Keratinocyte (primary cell): Measurements from ENCODE around the gene HPCAL1. TPM values are rescaled to one million over a fixed set of nuclear protein-coding genes. Genes with fewer than 3 reads are reported as not detected.

Experiments
- DNase-seq: peaks from one replicate; pipeline ENCODE4 v3.0.0-alpha.2; 2011; ENCODE audit warnings: low read depth, missing footprints, low spot score
- FAIRE-seq: peaks from 2 replicates; lab custom pipeline; 2011; peaks lifted over from hg19 to GRCh38; lab: Jason Lieb, UNC
- H2AFZ ChIP-seq: 2 replicates; pipeline ENCODE4 v1.6.0; 2012; ENCODE audit warnings: low read length, control low read depth, inconsistent platforms; ENCODE audit not compliant: control insufficient read depth
- H3K27ac ChIP-seq: 2 replicates; pipeline ENCODE4 v1.5.1; 2011; ENCODE audit warnings: low read length; ENCODE audit not compliant: control insufficient read depth, insufficient read depth
- H3K27me3 ChIP-seq: 3 replicates; pipeline ENCODE4 v1.6.0; 2011; ENCODE audit warnings: low read length; ENCODE audit not compliant: control insufficient read depth, insufficient read depth; ENCODE audit errors: extremely low read depth
- H3K36me3 ChIP-seq, 2 experiments: 2 replicates in 1 of 2; 3 replicates in 1 of 2; pipeline ENCODE4 v1.5.1; 2011; ENCODE audit warnings: low read length in 2 of 2, mild to moderate bottlenecking in 1 of 2; ENCODE audit not compliant: control insufficient read depth in 2 of 2, insufficient read depth in 2 of 2; ENCODE audit errors: extremely low read depth in 1 of 2
- H3K4me1 ChIP-seq: 3 replicates; pipeline ENCODE4 v1.5.1; 2011; ENCODE audit warnings: low read length; ENCODE audit not compliant: control insufficient read depth, insufficient read depth; ENCODE audit errors: extremely low read depth
- H3K4me2 ChIP-seq: 3 replicates; pipeline ENCODE4 v1.6.0; 2011; ENCODE audit warnings: low read depth, low read length; ENCODE audit not compliant: control insufficient read depth, insufficient read depth; ENCODE audit errors: extremely low read depth
- H3K4me3 ChIP-seq, 3 experiments: fragments of 200-600 bp in 1 of 3; sonication (generic) in 1 of 3; 2 replicates in 2 of 3; 3 replicates in 1 of 3; pipeline ENCODE4 v1.5.1; 2011 to 2016; ENCODE audit warnings: low read length in 3 of 3, mild to moderate bottlenecking in 3 of 3, control low read depth in 2 of 3, inconsistent platforms in 1 of 3, low read depth in 1 of 3, mixed read lengths in 1 of 3, mixed run types in 1 of 3, moderate library complexity in 1 of 3; ENCODE audit not compliant: control insufficient read depth in 2 of 3, insufficient read depth in 2 of 3; ENCODE audit errors: extremely low read depth in 1 of 3
- H3K79me2 ChIP-seq: 2 replicates; pipeline ENCODE4 v1.6.0; 2012; ENCODE audit warnings: low read length; ENCODE audit not compliant: control insufficient read depth, insufficient read depth
- H3K9ac ChIP-seq: 3 replicates; pipeline ENCODE4 v1.6.0; 2011; ENCODE audit warnings: low read length; ENCODE audit not compliant: control insufficient read depth, insufficient read depth; ENCODE audit errors: extremely low read depth
- H3K9me1 ChIP-seq: 3 replicates; pipeline ENCODE4 v1.6.0; 2011; ENCODE audit warnings: low read length; ENCODE audit not compliant: control insufficient read depth, insufficient read depth; ENCODE audit errors: extremely low read depth
- H3K9me3 ChIP-seq: 2 replicates; pipeline ENCODE4 v1.5.1; 2012; ENCODE audit warnings: low read depth, low read length; ENCODE audit not compliant: control insufficient read depth
- H4K20me1 ChIP-seq: 3 replicates; pipeline ENCODE4 v1.6.0; 2011; ENCODE audit warnings: low read length; ENCODE audit not compliant: control insufficient read depth, insufficient read depth; ENCODE audit errors: extremely low read depth
- CTCF ChIP-seq, 3 experiments: IDR thresholded peaks in 1 of 3; conservative IDR thresholded peaks in 1 of 3; optimal IDR thresholded peaks in 1 of 3; 2 replicates in 2 of 3; 3 replicates in 1 of 3; pipeline versions ENCODE3 to v1.5.1; 2011; ENCODE audit warnings: low read length in 3 of 3, mild to moderate bottlenecking in 3 of 3, moderate library complexity in 2 of 3, control low read depth in 1 of 3, inconsistent platforms in 1 of 3; ENCODE audit not compliant: insufficient read depth in 2 of 3; ENCODE audit errors: extremely low read depth in 1 of 3
- EZH2 ChIP-seq: IDR thresholded peaks from one replicate; pipeline ENCODE4 v1.6.1; 2012; ENCODE audit warnings: inconsistent platforms, mild to moderate bottlenecking, low read length, moderate library complexity
- dilution Hi-C: fragments of 300-500 bp; cut with MboI; formaldehyde crosslinking; loops from one replicate; pipeline ENCODE4 v1.7.0; 2020; ENCODE audit warnings: low sequenced_read_pairs; ENCODE audit not compliant: extremely low pct_ligation_motif_present
- polyA plus RNA-seq, 5 experiments: library from polyadenylated mRNA; depleted of rRNA in 3 of 5; stranded (reverse) in 3 of 5; stranded (forward) in 1 of 5; unstranded in 1 of 5; fragments of >200 nt; gene quantifications; 1 replicate in 1 of 5; 2 replicates in 3 of 5; 3 replicates in 1 of 5; pipeline versions ENCODE4 v1.2.1 to v1.2.3, GENCODE V29; 2011 to 2012; ENCODE audit warnings: missing spikeins in 2 of 5, low read depth in 1 of 5, low replicate concordance in 1 of 5

HPCAL1 gene
- polyA plus RNA-seq, 1 donor (not counting 4 experiments of a cell fraction or from before 2014, with no cell fraction given): 18.0 TPM

DNA sequence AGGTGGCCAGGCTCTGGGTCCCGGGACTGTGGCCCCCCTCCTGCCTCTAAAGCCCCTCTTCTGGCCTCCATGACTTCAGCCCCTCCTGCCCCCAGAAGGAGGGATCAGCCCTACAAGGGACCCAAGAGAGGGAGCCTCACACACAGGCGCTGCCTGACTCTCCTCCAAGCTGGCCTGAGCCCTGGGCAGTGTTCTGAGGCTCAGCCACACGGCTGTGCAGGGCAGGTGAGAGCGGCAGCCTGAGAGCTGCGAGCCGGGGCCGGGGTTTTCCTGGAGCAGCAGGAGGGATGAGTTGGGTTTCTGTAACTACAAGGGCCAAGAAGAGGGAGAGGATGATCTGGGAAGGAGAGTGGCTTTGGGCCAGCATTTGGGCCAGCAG is 70.1 kb downstream of the HPCAL1 start:
- dilution Hi-C loops: no loop called here
- H3K4me3 ChIP-seq: no peak overlapping the region
- peaks cover 2 to 4% of the 10 kb centered on the region in 2 experiments for H3K36me3 ChIP-seq
- H3K27me3 ChIP-seq: no peaks in the 10 kb centered on the region
- H3K27ac ChIP-seq: no peak overlapping the region
- no peak for DNase-seq
- peaks cover 6% of the 10 kb centered on the region for H3K9me1 ChIP-seq
- H4K20me1 ChIP-seq: peaks cover 3% of the 10 kb centered on the region
- no peak for FAIRE-seq
- no peak overlapping the region for H3K4me2 ChIP-seq
- H3K9me3 ChIP-seq: no peaks in the 10 kb centered on the region
- H2AFZ ChIP-seq: no peak overlapping the region
- H3K4me1 ChIP-seq: no peaks in the 10 kb centered on the region
- TF ChIP-seq CTCF (optimal IDR thresholded peaks at IDR 0.05 in 1 of 3, IDR thresholded peaks at IDR 0.05 in 1 of 3, conservative IDR thresholded peaks at IDR 0.05 in 1 of 3; ENCODE audit: extremely low read depth in 1 of 3, insufficient read depth in 2 of 3, low read length in 3 of 3): no peak
- TF ChIP-seq EZH2: no peak
- no peak overlapping the region for H3K9ac ChIP-seq
- peaks cover 15% of the 10 kb centered on the region for H3K79me2 ChIP-seq

GRCh38 chr2:10373931-10374330 is 71.2 kb downstream of the HPCAL1 start:
- H3K9ac ChIP-seq: no peak overlapping the region
- no peak overlapping the region for H3K4me2 ChIP-seq
- H3K9me3 ChIP-seq: no peaks in the 10 kb centered on the region
- H3K36me3 ChIP-seq: peaks cover 2 to 4% of the 10 kb centered on the region in 2 experiments
- H3K27me3 ChIP-seq: no peaks in the 10 kb centered on the region
- H3K79me2 ChIP-seq: peaks cover 9% of the 10 kb centered on the region
- peaks cover 2% of the 10 kb centered on the region for H3K9me1 ChIP-seq
- DNase-seq (no peak), FAIRE-seq (no peak)
- no peaks in the 10 kb centered on the region for H4K20me1 ChIP-seq
- H3K27ac ChIP-seq: no peak overlapping the region
- dilution Hi-C loops: no loop called here
- H3K4me3 ChIP-seq: no peak overlapping the region
- no peaks in the 10 kb centered on the region for H3K4me1 ChIP-seq
- TF ChIP-seq EZH2 (no peak), CTCF (optimal IDR thresholded peaks at IDR 0.05 in 1 of 3, IDR thresholded peaks at IDR 0.05 in 1 of 3, conservative IDR thresholded peaks at IDR 0.05 in 1 of 3; ENCODE audit: extremely low read depth in 1 of 3, insufficient read depth in 2 of 3, low read length in 3 of 3) (no peak)
- no peak overlapping the region for H2AFZ ChIP-seq
